ENCODE measurements around the gene PHACTR3. TPM values are rescaled to one million over a fixed set of nuclear protein-coding genes. Genes with fewer than 3 reads are reported as not detected.

Gene PHACTR3
- total RNA-seq, 1 experiment from 2014 or later, result 0.11 TPM

- Mint-ChIP-seq H3K4me3 (ENCODE audit: unreplicated experiment) (no peak overlapping the region), H3K36me3 (ENCODE audit: insufficient read depth, unreplicated experiment) (no peaks in the 10 kb centered on the region), H3K27ac (ENCODE audit: unreplicated experiment) (no peak overlapping the region), H3K9me3 (ENCODE audit: unreplicated experiment) (no peaks in the 10 kb centered on the region), H3K4me1 (ENCODE audit: low read depth, unreplicated experiment) (peaks cover 6% of the 10 kb centered on the region), H3K27me3 (ENCODE audit: insufficient read depth, unreplicated experiment) (peaks cover 9% of the 10 kb centered on the region)
- no peak overlapping the region for H3K4me3 ChIP-seq (ENCODE audit: low read depth, low read length)
- ChIA-PET CTCF (interaction anchor here (0.6 kb wide), 1 partner anchor 9 kb away, joined by 3 read pairs; no protein-coding TSS in a partner anchor), POLR2A (no interaction called here)
- no TSS peak for BruUV-seq (replicated peaks)
- H3K4me1 ChIP-seq, result no peaks in the 10 kb centered on the region
- H3K36me3 ChIP-seq (ENCODE audit: control insufficient read depth, insufficient read depth, low read length), result no peaks in the 10 kb centered on the region
- no peaks in the 10 kb centered on the region for H3K27me3 ChIP-seq (replicated peaks; ENCODE audit: control insufficient read depth, insufficient read depth, low read length)
- peak in 1 of 2 experiments; percentile 28 for DNase-seq
- no peaks in the 10 kb centered on the region for H3K9me3 ChIP-seq
- intact Hi-C loops (cut with micrococcal nuclease; ENCODE audit: unreplicated experiment), result no loop called here
- no peak for TF ChIP-seq CTCF (IDR thresholded peaks at IDR 0.05; ENCODE audit: insufficient read depth in 1 of 2, low read depth in 1 of 2, low read length in 1 of 2, severe bottlenecking in 1 of 2, unreplicated experiment in 1 of 2)
These were observed 217.4 kb downstream of the PHACTR3 start for GRCh38 chr20:59821788-59822187.

- H3K27me3 ChIP-seq (replicated peaks; ENCODE audit: control insufficient read depth, insufficient read depth, low read length), result no peaks in the 10 kb centered on the region
- no TSS peak for BruUV-seq (replicated peaks)
These were observed 218.1 kb downstream of the PHACTR3 start for GRCh38 chr20:59822291-59823029.

GRCh38 chr20:59823030-59823423, 218.7 kb downstream of the PHACTR3 start:
- CTCF ChIA-PET, result interaction anchor here (0.6 to 0.7 kb wide), 2 partner anchors 16 to 40 kb away, joined by 4 to 7 read pairs; no protein-coding TSS in a partner anchor
- H3K4me1 Mint-ChIP-seq (ENCODE audit: low read depth, unreplicated experiment), result peaks cover 6% of the 10 kb centered on the region

More at GRCh38 chr20:59822291-59823029, 218.1 kb downstream of the PHACTR3 start:
- no peaks in the 10 kb centered on the region for H3K36me3 Mint-ChIP-seq (ENCODE audit: insufficient read depth, unreplicated experiment)
- no peak for TF ChIP-seq CTCF (IDR thresholded peaks at IDR 0.05; ENCODE audit: insufficient read depth in 1 of 2, low read depth in 1 of 2, low read length in 1 of 2, severe bottlenecking in 1 of 2, unreplicated experiment in 1 of 2)
- peaks cover 9% of the 10 kb centered on the region for H3K27me3 Mint-ChIP-seq (ENCODE audit: insufficient read depth, unreplicated experiment)
- Histone ChIP-seq H3K36me3 (ENCODE audit: control insufficient read depth, insufficient read depth, low read length) (no peaks in the 10 kb centered on the region), H3K4me1 (no peaks in the 10 kb centered on the region), H3K9me3 (no peaks in the 10 kb centered on the region), H3K4me3 (ENCODE audit: low read depth, low read length) (no peak overlapping the region)
- ChIA-PET CTCF (interaction anchor here (0.6 to 0.7 kb wide), 2 partner anchors 17 to 39 kb away, joined by 4 to 7 read pairs; no protein-coding TSS in a partner anchor), POLR2A (no interaction called here)
- intact Hi-C loops (cut with micrococcal nuclease; ENCODE audit: unreplicated experiment), result no loop called here
- H3K4me3 Mint-ChIP-seq (ENCODE audit: unreplicated experiment), result no peak overlapping the region
- no peak overlapping the region for H3K27ac Mint-ChIP-seq (ENCODE audit: unreplicated experiment)
- peak in 1 of 2 experiments; percentile 41 for DNase-seq
- peaks cover 6% of the 10 kb centered on the region for H3K4me1 Mint-ChIP-seq (ENCODE audit: low read depth, unreplicated experiment)
- H3K9me3 Mint-ChIP-seq (ENCODE audit: unreplicated experiment), result no peaks in the 10 kb centered on the region

More at GRCh38 chr20:59823030-59823423, 218.7 kb downstream of the PHACTR3 start:
- TF ChIP-seq CTCF (IDR thresholded peaks at IDR 0.05; ENCODE audit: insufficient read depth in 1 of 2, low read depth in 1 of 2, low read length in 1 of 2, severe bottlenecking in 1 of 2, unreplicated experiment in 1 of 2), result no peak
- H3K36me3 Mint-ChIP-seq (ENCODE audit: insufficient read depth, unreplicated experiment), result no peaks in the 10 kb centered on the region
- no peaks in the 10 kb centered on the region for H3K9me3 Mint-ChIP-seq (ENCODE audit: unreplicated experiment)
- peak in 1 of 2 experiments; percentile 25 for DNase-seq
- no peaks in the 10 kb centered on the region for H3K9me3 ChIP-seq
- no peaks in the 10 kb centered on the region for H3K27me3 ChIP-seq (replicated peaks; ENCODE audit: control insufficient read depth, insufficient read depth, low read length)
- intact Hi-C loops (cut with micrococcal nuclease; ENCODE audit: unreplicated experiment), result no loop called here
- H3K36me3 ChIP-seq (ENCODE audit: control insufficient read depth, insufficient read depth, low read length), result no peaks in the 10 kb centered on the region
- H3K4me3 ChIP-seq (ENCODE audit: low read depth, low read length), result no peak overlapping the region
- no peak overlapping the region for H3K27ac Mint-ChIP-seq (ENCODE audit: unreplicated experiment)
- peaks cover 9% of the 10 kb centered on the region for H3K27me3 Mint-ChIP-seq (ENCODE audit: insufficient read depth, unreplicated experiment)
- no peak overlapping the region for H3K4me3 Mint-ChIP-seq (ENCODE audit: unreplicated experiment)
- BruUV-seq (replicated peaks), result no TSS peak
- POLR2A ChIA-PET, result no interaction called here
- no peaks in the 10 kb centered on the region for H3K4me1 ChIP-seq
